Fibroblast of peridontal ligament (primary cell): ENCODE measurements around the gene ACLY.
"Not testable (repeated sequence)": the region's sequence is repeated elsewhere in the genome, so short reads cannot be mapped to it uniquely, and the experiment has no call there.

Experiments used
- DNase-seq: peaks from one replicate; pipeline ENCODE4 v3.0.0-alpha.2; 2010; ENCODE audit errors: extremely low read depth

The ACLY gene

GRCh38 chr17:41835800-41836549 lies 82.8 kb downstream of the ACLY start, which contains the start of gene NT5C3B:
Gene NT5C3B, minus strand, starts transcription at chr17:41836232. Its CDS starts 39 bp downstream, at chr17:41836193.
- no peak for DNase-seq

- DNase-seq, result no peak
These were observed 83.4 kb downstream of the ACLY start for GRCh38 chr17:41835214-41835799.

GRCh38 chr17:41829961-41830360 lies 88.8 kb downstream of the ACLY start:
- not testable (repeated sequence) for DNase-seq

- no peak for DNase-seq
These were observed 93.4 kb downstream of the ACLY start for GRCh38 chr17:41825175-41825845.

- peak; percentile 79 for DNase-seq
These were observed 94.7 kb downstream of the ACLY start for GRCh38 chr17:41824086-41824485.

- DNase-seq, result no peak
These were observed 95.2 kb downstream of the ACLY start for GRCh38 chr17:41823580-41823979.

GRCh38 chr17:41823141-41823524 lies 95.6 kb downstream of the ACLY start:
- no peak for DNase-seq

- no peak for DNase-seq
These were observed 96.3 kb downstream of the ACLY start for GRCh38 chr17:41822216-41823140.

- no peak for DNase-seq
These were observed 97.0 kb downstream of the ACLY start for GRCh38 chr17:41821776-41822175.

GRCh38 chr17:41818024-41818423 lies 100.7 kb downstream of the ACLY start:
- DNase-seq, result no peak
